Fibroblast of pulmonary artery (primary cell): ENCODE data around the gene GID8.

Source experiments
- DNase-seq: peaks from one replicate; pipeline ENCODE4 v3.0.0-alpha.2; 2010; ENCODE audit warnings: low read depth
- H3K4me3 ChIP-seq: replicated peaks from 2 replicates; pipeline ENCODE4 v1.5.1; 2011; ENCODE audit warnings: low read depth, mild to moderate bottlenecking, control low read depth, low read length, moderate library complexity
- TF ChIP-seq, protein P1 (sequence below): IDR thresholded peaks from 2 replicates; pipeline ENCODE4 v1.5.1; 2011; ENCODE audit warnings: mild to moderate bottlenecking, control low read depth, low read length, inconsistent platforms; ENCODE audit errors: missing control alignments

GID8 gene

DNA sequence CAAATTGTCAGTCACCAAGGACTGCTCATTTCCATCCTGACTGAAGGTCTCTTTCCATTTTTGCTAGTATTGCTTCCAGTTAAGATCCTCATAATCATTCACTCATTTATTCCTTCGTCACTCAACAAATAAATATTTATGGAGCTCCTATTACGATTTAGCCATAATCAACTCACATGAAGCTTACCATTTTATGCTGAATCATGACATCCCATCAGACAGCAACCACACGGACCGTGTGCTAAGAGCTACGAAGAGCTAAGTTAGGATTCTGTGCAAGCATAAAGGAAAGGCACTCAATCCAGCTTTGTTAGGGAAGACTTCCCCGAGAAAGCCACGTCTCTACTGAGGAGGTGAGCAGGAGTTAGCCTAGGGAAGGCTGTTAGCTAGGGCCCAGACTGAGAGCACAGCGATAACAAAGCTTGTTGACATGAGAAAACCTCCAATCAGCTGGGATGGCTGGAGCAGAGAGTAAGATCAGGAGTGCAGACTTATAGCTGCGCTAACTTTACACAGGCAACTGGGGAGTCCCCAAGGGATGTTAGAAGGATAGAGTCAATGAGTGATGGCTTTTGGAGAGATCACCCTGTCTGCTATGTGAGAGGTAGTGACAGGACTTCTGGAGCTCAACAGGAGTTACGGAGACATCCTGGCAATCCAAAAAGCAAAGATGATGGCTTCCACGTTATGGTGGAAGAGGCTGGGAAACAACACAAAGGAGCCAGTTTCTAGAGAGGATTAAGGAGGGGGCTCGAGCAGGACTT, 2.6 kb upstream of the GID8 start:
- TF ChIP-seq, protein P1, sequence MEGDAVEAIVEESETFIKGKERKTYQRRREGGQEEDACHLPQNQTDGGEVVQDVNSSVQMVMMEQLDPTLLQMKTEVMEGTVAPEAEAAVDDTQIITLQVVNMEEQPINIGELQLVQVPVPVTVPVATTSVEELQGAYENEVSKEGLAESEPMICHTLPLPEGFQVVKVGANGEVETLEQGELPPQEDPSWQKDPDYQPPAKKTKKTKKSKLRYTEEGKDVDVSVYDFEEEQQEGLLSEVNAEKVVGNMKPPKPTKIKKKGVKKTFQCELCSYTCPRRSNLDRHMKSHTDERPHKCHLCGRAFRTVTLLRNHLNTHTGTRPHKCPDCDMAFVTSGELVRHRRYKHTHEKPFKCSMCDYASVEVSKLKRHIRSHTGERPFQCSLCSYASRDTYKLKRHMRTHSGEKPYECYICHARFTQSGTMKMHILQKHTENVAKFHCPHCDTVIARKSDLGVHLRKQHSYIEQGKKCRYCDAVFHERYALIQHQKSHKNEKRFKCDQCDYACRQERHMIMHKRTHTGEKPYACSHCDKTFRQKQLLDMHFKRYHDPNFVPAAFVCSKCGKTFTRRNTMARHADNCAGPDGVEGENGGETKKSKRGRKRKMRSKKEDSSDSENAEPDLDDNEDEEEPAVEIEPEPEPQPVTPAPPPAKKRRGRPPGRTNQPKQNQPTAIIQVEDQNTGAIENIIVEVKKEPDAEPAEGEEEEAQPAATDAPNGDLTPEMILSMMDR, result no peak
- H3K4me3 ChIP-seq, result no peak overlapping the region
- DNase-seq, result no peak

DNA sequence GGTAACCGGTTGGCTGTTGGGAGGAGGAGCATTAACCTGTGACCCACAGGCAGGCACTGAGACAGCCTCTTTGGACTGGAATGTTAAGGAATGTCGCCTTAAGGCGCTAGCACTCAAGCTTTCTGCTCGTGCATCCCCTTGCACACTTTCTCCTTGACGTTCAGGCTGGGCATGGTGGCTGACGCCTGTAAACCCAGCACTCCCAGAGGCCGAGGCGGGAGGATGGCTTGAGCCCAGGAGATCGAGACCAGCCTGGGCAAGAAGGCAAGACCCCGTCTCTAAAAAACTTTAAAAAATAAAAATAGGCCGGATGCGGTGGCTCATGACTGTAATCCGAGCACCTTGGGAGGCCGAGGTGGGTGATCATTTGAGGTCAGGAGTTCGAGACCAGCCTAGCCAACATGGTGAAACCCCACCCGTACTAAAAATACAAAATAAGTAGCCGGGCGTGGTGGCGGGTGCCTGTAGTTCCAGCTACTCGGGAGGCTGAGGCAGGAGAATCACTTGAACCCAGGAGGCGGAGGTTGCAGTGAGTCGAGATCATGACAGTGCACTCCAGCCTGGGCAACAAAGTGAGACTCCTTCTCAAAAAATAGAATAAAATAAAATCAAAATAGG, 1.9 kb upstream of the GID8 start:
- TF ChIP-seq, protein P1, result no peak
- no peak for DNase-seq
- peak overlapping the region; percentile 95 for H3K4me3 ChIP-seq

DNA sequence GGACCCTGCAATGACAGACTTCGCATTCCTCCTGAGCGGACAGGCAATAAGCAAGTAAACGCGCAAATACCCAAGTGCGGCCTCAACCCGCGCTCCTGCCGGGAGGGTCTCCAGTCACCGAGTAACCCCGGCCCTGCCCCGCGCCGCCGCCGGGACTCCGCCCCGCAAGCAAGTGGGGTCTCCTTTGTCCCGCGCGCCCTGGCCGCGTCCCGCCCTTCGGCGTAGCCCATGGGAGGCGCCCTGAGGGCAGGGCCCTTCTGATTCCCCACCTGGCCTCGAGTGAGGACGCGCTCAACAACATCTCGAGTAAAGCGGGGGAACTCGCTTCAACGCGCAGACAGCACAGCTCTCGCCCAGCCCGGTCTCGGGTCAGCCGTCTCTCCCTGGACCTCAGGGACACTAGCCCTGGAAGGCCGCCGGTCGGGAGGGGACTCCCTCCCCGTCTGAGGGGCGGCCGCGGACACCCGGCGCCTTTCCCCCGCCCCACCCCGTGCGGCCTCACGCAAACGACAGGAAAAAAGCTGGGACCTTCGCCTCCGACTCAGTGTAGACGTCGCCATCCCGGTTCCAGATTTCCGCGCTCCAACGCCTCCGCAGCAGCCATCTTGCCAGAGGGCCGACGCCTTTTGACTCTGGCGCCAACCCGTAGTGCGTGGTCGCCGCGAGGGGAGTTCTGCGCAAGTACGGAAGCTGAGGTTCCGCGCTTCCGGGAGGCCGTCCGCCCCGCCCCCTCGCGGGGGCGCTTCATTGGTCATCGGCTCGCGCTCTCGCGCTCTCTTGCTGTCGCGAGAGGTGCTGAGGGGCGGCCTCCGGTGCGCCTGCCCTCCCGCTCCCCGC, 461 bp upstream of the GID8 start:
- H3K4me3 ChIP-seq, result peak overlapping the region; percentile 95
- peak; percentile 97 for DNase-seq
- TF ChIP-seq, protein P1, result no peak

DNA sequence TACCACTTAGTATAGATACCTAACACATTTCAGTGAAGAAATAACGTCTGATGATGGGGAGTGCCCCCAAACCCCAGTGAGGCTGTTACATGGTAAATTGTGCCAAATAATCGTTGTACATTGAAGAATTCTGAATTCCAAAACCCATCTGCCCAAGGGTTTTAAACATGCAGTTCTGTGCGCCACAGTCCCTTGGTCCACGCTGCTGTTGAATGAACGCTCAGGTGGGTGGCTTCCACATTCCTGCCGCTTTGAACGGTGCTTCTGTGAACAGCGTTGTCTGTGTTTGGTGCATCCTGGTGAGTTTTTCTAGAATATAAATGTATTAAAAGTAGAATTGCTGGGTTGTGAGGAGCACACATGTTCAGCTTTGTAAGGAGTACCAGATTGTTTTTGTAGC, 2.9 kb downstream of the GID8 start:
- no peak overlapping the region for H3K4me3 ChIP-seq
- DNase-seq, result no peak
- TF ChIP-seq, protein P1, result no peak

DNA sequence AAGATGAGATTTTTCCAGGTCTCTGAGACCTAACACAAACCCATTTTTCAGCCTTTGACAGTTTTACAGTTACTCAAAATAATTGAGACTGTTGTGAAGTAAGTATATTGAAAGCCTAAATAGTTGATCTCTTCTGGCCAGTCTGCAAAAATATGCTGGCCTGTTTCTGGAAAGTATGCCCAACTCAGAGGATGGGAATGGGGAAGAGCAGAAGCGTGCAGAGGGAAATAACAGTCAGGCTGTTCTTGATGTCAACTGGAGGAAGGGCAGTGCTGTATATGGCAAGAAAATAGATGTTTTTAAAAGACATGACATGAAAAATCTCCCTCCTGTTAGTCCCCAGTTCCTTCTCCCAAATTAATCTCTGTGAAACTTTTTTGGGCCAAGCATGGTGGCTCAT, 3.8 kb downstream of the GID8 start:
- no peak overlapping the region for H3K4me3 ChIP-seq
- TF ChIP-seq, protein P1, result no peak
- DNase-seq, result no peak

DNA sequence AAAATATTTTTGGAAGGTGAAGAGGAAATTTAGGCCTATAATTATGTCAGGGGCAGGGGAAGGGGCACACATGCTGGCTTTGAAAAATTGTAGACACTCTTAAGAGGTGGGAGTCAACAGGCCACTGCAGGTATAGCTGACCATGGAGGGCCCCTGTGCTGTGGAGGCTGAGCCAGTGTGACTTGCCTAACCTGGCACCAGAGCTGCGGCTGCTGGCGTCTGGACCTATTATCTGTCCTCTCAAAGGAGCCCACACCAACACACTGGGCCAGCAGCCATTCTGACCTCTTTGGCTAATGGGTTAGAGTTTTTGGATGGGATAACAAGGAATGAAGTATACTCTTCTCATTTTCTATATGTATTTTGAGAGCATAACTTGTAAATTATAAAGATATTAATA, 4.5 kb downstream of the GID8 start:
- TF ChIP-seq, protein P1, result no peak
- H3K4me3 ChIP-seq, result no peak overlapping the region

More for the DNA sequence above, 4.5 kb downstream of the GID8 start:
- no peak for DNase-seq
